Bronchial epithelial cell (primary cell): Measurements from ENCODE around the gene CLASP2. TPM values are rescaled to one million over a fixed set of nuclear protein-coding genes. Genes with fewer than 3 reads are reported as not detected.

Source experiments
- DNase-seq: peaks from one replicate; pipeline ENCODE4 v3.0.0-alpha.2; 2010; ENCODE audit warnings: low read depth
- FAIRE-seq: peaks from 2 replicates; lab custom pipeline; 2011; peaks lifted over from hg19 to GRCh38; lab: Jason Lieb, UNC
- H3K27me3 ChIP-seq: 2 replicates; pipeline ENCODE4 v1.5.1; 2011; ENCODE audit warnings: low read length; ENCODE audit not compliant: control insufficient read depth, insufficient read depth
- H3K36me3 ChIP-seq: 2 replicates; pipeline ENCODE4 v1.5.1; 2011; ENCODE audit warnings: low read length; ENCODE audit not compliant: control insufficient read depth, insufficient read depth
- H3K4me3 ChIP-seq: 2 replicates; pipeline ENCODE4 v1.5.1; 2011; ENCODE audit warnings: mild to moderate bottlenecking, low read depth, low read length, control low read depth
- total RNA-seq: library from RNA; depleted of rRNA; stranded (reverse); fragments of >200 nt; gene quantifications from 2 replicates; pipeline ENCODE4 v1.2.1, GENCODE V29; 2014
- TF ChIP-seq, protein P1 (sequence below): IDR thresholded peaks from 2 replicates; pipeline ENCODE4 v1.5.1; 2011; ENCODE audit warnings: mild to moderate bottlenecking, moderate library complexity, low read length, control low read depth, inconsistent platforms; ENCODE audit not compliant: insufficient read depth, severe bottlenecking

Gene CLASP2
- total RNA-seq, 1 donor from 2014 or later, result 43.4 TPM

DNA sequence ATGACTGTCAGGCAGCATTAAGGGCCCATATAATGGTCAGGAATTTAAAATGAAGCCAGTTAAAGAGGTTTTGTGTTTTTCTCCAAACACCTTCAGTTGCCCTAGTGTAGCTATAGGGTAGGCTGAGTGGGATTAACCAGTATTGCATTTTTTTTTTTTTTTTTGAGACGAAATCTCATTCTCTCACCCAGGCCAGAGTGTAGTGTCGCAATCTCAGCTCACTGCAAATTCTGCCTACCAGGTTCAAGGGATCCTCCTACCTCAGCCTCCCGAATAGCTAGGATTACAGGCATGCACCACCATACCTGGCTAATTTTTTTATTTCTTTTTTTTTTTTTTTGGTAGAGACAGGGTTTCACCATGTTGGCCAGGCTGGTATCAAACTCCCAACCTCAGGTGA, 7.0 kb downstream of the CLASP2 start:
- TF ChIP-seq, protein P1, sequence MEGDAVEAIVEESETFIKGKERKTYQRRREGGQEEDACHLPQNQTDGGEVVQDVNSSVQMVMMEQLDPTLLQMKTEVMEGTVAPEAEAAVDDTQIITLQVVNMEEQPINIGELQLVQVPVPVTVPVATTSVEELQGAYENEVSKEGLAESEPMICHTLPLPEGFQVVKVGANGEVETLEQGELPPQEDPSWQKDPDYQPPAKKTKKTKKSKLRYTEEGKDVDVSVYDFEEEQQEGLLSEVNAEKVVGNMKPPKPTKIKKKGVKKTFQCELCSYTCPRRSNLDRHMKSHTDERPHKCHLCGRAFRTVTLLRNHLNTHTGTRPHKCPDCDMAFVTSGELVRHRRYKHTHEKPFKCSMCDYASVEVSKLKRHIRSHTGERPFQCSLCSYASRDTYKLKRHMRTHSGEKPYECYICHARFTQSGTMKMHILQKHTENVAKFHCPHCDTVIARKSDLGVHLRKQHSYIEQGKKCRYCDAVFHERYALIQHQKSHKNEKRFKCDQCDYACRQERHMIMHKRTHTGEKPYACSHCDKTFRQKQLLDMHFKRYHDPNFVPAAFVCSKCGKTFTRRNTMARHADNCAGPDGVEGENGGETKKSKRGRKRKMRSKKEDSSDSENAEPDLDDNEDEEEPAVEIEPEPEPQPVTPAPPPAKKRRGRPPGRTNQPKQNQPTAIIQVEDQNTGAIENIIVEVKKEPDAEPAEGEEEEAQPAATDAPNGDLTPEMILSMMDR, result no peak
- no peak for DNase-seq
- Histone ChIP-seq H3K4me3 (no peak overlapping the region), H3K27me3 (no peaks in the 10 kb centered on the region), H3K36me3 (peaks cover 1% of the 10 kb centered on the region)
- no peak for FAIRE-seq

GRCh38 chr3:33706056-33706455, 12.0 kb downstream of the CLASP2 start:
- TF ChIP-seq, protein P1, result no peak
- no peak overlapping the region for H3K4me3 ChIP-seq
- peaks cover 1% of the 10 kb centered on the region for H3K36me3 ChIP-seq
- no peak for DNase-seq
- no peaks in the 10 kb centered on the region for H3K27me3 ChIP-seq
- no peak for FAIRE-seq

DNA sequence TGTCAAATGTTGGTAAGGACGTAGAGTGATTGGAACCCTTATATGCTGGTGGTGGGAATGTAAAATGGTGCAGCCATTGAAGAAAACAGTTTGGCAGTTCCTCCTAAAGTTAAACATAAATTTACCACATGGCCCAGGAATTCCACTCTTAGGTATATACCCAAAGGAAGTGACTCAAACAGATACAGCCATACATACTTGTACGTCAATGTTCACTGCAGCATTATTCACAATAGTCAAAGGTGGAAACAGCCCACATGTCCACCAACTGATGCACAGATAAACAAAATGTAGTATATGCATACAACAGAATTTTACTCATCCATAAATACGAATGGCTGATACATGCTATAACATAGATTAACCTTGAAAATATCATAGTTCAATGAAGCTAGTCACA, 13.2 kb downstream of the CLASP2 start:
- TF ChIP-seq, protein P1, result no peak
- peak; percentile 70 for DNase-seq
- Histone ChIP-seq H3K36me3 (peaks cover 1% of the 10 kb centered on the region), H3K4me3 (no peak overlapping the region), H3K27me3 (no peaks in the 10 kb centered on the region)
- FAIRE-seq, result no peak

DNA sequence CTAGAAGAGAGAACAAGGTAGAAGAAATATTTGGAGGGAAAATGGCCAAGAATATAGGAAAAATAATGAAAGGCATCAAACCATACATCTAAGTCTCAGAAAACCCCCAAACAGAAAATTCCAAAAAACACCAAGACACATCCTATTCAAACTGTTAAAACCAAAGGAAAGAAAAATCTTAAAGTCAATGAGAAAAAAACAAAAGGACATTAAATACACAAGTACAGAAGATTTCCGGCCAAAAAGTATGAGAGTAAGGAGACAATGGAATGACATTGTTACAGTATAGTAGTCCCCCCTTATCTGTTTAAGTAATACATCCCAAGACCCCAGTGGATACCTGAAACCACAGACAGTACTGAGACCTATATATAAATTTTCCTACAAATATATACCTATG, 18.8 kb downstream of the CLASP2 start:
- FAIRE-seq, result no peak
- no peaks in the 10 kb centered on the region for H3K27me3 ChIP-seq
- H3K36me3 ChIP-seq, result no peaks in the 10 kb centered on the region
- H3K4me3 ChIP-seq, result no peak overlapping the region
- TF ChIP-seq, protein P1, result no peak
- no peak for DNase-seq

GRCh38 chr3:33694944-33695343, 23.1 kb downstream of the CLASP2 start:
- DNase-seq, result no peak
- FAIRE-seq, result no peak
- H3K27me3 ChIP-seq, result no peaks in the 10 kb centered on the region
- TF ChIP-seq, protein P1, result no peak
- no peak overlapping the region for H3K4me3 ChIP-seq
- no peaks in the 10 kb centered on the region for H3K36me3 ChIP-seq

DNA sequence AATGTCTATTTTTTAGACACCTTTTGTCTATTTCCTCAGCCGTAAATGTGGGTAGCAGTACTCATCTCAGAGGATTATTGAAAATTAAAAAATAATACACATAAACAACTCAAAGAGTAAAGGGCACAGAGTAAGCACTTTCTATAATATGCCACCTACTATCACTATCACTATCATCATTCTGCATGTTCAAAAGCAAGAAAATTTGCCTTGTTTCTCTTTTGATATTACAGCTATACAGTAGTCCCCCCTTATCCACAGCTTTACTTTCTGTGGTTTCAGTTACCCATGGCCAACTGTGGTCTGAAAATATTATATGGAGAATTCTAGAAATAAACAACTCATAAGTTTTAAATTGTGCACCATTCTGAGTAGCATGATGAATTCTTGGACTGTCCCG, 27.7 kb downstream of the CLASP2 start:
- H3K4me3 ChIP-seq, result no peak overlapping the region
- H3K36me3 ChIP-seq, result peaks cover 2% of the 10 kb centered on the region
- H3K27me3 ChIP-seq, result no peaks in the 10 kb centered on the region
- no peak for DNase-seq
- TF ChIP-seq, protein P1, result no peak
- FAIRE-seq, result no peak
